LNCAP (cell line): ENCODE results near the gene CRHR1.

Source experiments
- TF ChIP-seq, protein P1 (sequence below): fragments of 450-650 bp; IDR thresholded peaks from 2 replicates; pipeline ENCODE4 v1.5.1; 2017; ENCODE audit warnings: mild to moderate bottlenecking

Gene CRHR1

DNA sequence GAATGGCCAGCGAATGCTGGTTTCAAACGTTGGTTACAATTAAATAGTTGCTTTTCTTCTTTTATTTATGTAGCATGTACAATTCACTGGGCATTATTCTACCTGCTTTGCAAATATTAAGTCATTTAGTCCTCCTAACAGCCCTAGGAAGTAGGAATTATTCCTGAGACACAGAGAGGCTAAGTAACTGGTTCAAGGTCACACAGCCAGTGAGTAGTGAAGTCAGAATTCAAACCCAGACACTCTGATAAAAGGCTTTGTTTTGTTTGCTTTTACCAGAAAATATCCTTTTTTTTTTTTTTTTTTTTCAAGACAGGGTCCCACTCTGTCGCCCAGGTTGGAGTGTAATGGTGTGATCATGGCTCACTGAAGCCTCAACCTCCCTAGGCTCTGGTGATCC lies 2.2 kb downstream of the CRHR1 start:
- TF ChIP-seq, protein P1, sequence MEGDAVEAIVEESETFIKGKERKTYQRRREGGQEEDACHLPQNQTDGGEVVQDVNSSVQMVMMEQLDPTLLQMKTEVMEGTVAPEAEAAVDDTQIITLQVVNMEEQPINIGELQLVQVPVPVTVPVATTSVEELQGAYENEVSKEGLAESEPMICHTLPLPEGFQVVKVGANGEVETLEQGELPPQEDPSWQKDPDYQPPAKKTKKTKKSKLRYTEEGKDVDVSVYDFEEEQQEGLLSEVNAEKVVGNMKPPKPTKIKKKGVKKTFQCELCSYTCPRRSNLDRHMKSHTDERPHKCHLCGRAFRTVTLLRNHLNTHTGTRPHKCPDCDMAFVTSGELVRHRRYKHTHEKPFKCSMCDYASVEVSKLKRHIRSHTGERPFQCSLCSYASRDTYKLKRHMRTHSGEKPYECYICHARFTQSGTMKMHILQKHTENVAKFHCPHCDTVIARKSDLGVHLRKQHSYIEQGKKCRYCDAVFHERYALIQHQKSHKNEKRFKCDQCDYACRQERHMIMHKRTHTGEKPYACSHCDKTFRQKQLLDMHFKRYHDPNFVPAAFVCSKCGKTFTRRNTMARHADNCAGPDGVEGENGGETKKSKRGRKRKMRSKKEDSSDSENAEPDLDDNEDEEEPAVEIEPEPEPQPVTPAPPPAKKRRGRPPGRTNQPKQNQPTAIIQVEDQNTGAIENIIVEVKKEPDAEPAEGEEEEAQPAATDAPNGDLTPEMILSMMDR, result no peak

DNA sequence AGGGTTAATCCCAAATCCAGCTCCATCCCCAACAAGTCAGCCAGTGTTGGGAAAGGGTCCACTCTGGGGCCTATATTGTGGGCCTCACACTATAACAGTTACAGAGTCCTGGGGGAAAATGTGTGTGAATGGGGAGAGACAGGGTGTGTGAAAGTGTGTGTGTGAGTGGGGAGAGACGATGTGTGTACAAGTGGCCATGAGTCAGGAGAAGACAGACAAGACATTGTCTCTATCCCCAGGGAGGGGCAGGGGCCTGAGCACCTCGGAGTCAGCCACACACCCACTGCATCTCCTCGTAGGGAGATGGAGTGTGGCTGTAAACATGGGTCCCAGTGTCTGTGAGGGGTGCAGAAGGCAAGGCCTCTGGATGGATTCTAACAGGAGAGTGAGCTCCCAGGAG lies 2.9 kb downstream of the CRHR1 start:
- TF ChIP-seq, protein P1, result no peak

DNA sequence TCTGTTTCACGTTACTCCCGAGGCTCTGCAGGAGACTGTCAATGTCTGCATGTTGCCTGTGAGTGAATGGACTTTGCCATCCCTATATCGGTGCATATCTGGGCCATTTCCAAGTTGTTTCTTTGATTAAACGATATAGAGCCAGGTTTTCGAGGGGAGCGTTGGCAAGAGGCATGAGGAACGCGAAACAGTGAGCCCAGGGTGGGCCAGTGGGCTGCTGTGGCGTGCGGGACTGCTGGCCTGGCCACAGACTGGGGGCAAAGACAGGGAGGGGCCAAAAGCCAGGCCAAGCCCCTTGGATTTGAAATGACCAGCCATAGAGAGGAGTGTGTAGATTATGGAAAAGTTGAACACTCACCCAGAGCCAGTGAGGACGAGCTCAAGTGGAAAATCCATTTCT lies 3.5 kb downstream of the CRHR1 start:
- TF ChIP-seq, protein P1, result no peak

DNA sequence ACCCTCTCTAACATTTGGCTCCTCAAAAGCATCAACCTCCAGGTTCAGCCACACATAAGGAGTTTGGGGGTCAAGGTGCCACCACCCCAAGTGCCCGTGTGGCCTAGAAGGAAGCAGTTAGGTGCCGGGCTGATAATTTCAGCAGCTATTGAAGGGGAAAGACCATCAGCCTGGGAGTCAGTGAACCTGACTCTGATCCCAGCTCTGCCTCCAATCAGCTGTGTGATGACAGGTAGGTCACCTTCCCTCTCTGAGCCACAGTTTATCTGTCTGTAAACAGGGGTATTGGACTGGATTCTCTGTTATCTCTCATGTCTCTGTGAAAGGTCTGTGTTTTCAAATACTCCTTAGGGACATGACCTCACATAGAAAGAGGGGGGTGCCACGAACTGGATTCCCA lies 3.9 kb downstream of the CRHR1 start:
- TF ChIP-seq, protein P1, result no peak

DNA sequence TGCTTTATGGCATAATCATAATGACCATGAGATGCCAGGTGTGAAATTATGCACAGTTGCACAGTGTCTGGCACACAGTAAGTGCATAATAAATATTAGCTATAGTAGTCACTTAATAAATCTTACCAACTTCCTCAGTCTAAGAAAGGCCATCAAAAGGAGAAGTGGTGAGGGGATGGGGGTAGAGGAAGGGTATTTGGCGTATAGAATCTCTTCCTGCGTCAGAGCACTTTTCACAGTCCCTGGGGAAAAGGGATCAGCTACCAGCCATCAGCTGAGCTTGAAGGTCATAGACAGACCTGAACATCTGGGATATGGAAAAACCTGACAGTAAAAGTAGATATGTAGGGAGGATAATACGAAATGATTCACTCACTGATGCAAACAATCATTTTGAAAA lies 5.8 kb downstream of the CRHR1 start:
- TF ChIP-seq, protein P1, result no peak

DNA sequence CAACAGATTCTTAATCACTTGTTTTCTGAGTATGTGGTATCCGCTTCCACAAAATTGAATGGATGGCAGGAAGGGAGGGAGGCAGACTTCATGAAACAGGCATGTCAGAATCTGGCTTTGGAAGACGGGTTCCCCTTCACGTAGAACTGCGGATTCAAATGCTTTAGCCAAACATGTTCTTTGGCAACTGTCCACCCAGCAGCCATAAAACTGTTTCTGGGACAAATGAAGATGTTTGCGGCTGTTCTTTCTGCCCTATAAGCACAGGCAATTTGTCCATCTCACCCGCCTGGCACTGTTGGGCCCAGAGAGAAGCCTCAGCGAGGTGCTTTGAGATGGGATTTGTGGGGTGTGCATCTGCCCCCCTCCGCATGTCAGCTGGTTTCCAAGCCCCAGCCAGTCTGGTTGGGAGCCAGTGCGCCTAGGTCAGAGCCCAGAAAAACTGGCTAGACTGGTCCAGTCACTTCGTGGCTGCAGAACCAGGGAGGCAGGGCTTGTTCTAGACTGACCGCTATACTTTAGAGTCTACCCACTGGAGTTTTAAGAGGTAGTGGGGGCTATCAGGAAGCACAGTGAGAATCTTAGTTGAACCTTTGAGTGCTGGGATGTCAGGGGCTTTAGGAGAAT lies 6.3 kb downstream of the CRHR1 start:
- TF ChIP-seq, protein P1, result no peak

DNA sequence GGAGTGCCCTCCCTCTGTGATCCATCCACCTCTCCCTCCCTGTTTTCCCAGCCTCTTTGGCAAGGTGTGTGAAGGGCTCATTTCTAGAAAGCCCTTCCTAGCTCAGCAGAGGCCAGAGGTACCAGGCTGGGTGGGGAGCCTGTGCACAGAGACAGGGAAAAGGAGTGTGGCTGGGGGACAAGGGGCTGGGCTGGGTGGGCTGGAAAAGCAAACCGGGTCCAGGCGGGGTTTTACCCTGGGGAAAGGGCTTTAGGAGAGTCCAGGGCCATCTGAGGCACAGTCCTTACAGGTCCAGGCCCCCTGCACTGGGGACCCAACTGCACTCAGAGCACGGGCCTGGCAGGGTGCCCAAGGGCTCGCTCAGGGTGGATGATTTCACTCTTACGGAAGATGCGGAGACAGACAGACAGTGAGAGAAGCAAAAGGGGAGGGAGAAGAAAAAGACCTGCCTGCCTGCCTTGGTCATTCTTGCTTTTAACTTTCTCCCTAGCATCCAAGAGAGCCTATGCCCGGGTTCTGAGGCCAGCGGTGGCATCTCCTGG lies 7.0 kb downstream of the CRHR1 start:
- TF ChIP-seq, protein P1, result no peak

DNA sequence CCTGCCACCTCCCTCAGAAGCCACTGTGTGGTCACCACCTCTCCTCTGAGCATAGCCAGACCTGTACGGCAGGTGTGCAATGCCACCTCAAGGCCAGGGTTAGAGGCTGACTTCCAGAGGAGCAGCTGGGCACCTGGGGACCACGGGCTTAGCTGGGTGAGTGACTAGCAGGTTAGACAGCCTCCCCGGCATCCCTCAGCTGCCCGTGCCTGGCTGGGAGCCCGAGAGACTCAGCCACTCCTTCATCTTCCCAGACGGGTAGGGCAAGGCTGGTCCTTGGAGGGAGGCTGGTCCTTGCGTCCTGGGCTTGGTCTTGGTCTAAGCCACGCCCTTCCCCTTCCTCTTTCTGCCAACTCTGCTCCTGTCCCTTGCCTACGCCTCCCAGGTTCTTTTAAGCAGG lies 7.8 kb downstream of the CRHR1 start:
- TF ChIP-seq, protein P1, result no peak
